GM19193 (cell line): ENCODE data around the gene FAM118A.

Experiments
- POLR2A ChIP-seq: IDR thresholded peaks from 4 replicates; pipeline ENCODE4 v1.6.1; 2011; ENCODE audit not compliant: insufficient read depth, insufficient read length; ENCODE audit errors: extremely low read depth

FAM118A gene

GRCh38 chr22:45330548-45330947, 20.8 kb downstream of the FAM118A start:
- TF ChIP-seq POLR2A, result no peak

GRCh38 chr22:45331486-45331885, 21.8 kb downstream of the FAM118A start:
- TF ChIP-seq POLR2A, result no peak

- TF ChIP-seq POLR2A, result no peak
Measured at GRCh38 chr22:45332001-45332400, 22.3 kb downstream of the FAM118A start.

- no peak for TF ChIP-seq POLR2A
Measured at GRCh38 chr22:45334068-45334467, 24.3 kb downstream of the FAM118A start.

- TF ChIP-seq POLR2A, result no peak
Measured at GRCh38 chr22:45334528-45334927, 24.8 kb downstream of the FAM118A start.

- no peak for TF ChIP-seq POLR2A
Measured at GRCh38 chr22:45335021-45335818, 25.5 kb downstream of the FAM118A start.

GRCh38 chr22:45335854-45336522, 26.3 kb downstream of the FAM118A start:
- no peak for TF ChIP-seq POLR2A

- TF ChIP-seq POLR2A, result no peak
Measured at GRCh38 chr22:45336971-45337431, 27.3 kb downstream of the FAM118A start.

- TF ChIP-seq POLR2A, result no peak
Measured at GRCh38 chr22:45337536-45337935, 27.8 kb downstream of the FAM118A start.

- TF ChIP-seq POLR2A, result no peak
Measured at GRCh38 chr22:45338795-45339194, 29.1 kb downstream of the FAM118A start.

GRCh38 chr22:45340323-45340722, 30.6 kb downstream of the FAM118A start:
- no peak for TF ChIP-seq POLR2A

GRCh38 chr22:45341498-45341897, 31.8 kb downstream of the FAM118A start:
- TF ChIP-seq POLR2A, result no peak

- TF ChIP-seq POLR2A, result no peak
Measured at GRCh38 chr22:45343143-45343542, 33.4 kb downstream of the FAM118A start.

- no peak for TF ChIP-seq POLR2A
Measured at GRCh38 chr22:45344334-45344733, 34.6 kb downstream of the FAM118A start.

- no peak for TF ChIP-seq POLR2A
Measured at GRCh38 chr22:45349916-45350315, 40.2 kb downstream of the FAM118A start.

GRCh38 chr22:45351956-45352355, 42.2 kb downstream of the FAM118A start:
- no peak for TF ChIP-seq POLR2A
